HG02973 (cell line): ENCODE results near the gene MYO7A.

ENCODE experiments used
- ATAC-seq: cut with Tn5 transposase; IDR thresholded peaks from one replicate; pipeline ENCODE4 v1.9.1; 2021; ENCODE audit warnings: moderate library complexity; ENCODE audit not compliant: unreplicated experiment

Gene MYO7A

DNA sequence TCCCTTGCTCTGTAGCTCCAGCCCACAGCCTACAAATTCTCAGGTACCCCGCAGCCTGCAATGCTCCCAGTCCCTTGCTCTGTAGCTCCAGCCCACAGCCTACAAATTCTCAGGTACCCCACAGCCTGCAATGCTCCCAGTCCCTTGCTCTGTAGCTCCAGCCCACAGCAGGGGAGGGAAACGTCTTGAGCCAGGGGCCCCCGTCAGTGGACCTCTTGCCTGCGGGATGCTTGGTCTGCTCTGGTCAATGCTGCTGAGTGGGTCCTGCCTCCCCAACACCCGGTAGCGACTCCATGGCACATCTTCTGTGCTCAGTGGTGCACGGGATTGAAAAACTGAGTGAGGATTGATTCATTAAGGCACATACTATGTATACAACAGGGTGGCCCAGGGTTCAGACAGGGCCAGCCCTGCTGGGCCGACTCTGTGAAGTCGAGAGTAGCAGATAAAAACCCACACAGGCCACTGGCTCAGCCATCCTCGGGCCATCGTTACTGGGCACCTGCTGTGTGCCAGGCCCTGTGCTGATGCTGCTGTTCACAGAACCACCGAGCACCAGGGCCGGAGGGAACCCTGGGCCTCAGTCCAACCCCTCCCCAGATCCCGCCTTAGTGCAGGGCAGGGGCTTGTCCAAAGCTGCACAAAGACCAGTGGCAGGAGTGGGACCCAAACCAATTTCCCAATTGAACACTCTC, 69.7 kb downstream of the MYO7A start:
- ATAC-seq, result no peak

DNA sequence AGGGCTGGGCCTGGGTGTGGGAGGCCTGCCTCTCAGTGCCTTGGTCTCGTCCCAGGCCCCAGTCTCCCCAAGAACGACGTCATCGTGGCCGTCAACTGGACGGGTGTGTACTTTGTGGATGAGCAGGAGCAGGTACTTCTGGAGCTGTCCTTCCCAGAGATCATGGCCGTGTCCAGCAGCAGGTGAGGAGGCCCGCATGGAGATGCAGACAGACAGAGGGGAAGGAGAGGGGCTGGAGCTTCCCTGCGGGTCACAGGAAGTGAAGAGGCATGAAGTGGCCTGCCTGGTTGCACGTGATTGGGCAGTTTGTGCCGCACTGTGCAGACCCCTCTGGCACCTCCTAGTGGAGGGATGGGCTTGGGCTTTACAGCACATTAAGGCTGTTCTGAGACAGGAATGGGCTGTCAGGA, 70.4 kb downstream of the MYO7A start:
- ATAC-seq, result no peak

DNA sequence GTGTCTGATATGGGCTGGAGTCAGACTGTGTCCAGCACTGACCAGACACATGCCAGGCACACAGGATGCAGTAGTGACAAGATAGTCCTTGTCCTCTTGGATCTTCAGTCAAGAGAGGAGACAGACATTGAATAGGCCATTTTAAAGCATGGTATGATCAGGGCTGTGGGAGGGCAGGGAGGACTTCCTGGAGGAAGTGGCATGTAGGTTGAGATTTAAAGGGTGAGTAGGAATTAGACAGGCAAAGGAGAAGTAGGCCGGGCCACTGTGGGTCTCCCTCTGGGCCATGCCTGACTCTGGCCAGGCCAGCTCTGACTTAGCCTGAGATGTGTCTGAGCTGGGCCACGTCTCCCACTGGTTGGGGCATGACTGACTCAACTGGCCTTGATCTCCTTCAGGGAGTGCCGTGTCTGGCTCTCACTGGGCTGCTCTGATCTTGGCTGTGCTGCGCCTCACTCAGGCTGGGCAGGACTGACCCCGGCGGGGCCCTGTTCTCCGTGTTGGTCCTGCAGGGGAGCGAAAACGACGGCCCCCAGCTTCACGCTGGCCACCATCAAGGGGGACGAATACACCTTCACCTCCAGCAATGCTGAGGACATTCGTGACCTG, 71.2 kb downstream of the MYO7A start:
- ATAC-seq, result no peak

DNA sequence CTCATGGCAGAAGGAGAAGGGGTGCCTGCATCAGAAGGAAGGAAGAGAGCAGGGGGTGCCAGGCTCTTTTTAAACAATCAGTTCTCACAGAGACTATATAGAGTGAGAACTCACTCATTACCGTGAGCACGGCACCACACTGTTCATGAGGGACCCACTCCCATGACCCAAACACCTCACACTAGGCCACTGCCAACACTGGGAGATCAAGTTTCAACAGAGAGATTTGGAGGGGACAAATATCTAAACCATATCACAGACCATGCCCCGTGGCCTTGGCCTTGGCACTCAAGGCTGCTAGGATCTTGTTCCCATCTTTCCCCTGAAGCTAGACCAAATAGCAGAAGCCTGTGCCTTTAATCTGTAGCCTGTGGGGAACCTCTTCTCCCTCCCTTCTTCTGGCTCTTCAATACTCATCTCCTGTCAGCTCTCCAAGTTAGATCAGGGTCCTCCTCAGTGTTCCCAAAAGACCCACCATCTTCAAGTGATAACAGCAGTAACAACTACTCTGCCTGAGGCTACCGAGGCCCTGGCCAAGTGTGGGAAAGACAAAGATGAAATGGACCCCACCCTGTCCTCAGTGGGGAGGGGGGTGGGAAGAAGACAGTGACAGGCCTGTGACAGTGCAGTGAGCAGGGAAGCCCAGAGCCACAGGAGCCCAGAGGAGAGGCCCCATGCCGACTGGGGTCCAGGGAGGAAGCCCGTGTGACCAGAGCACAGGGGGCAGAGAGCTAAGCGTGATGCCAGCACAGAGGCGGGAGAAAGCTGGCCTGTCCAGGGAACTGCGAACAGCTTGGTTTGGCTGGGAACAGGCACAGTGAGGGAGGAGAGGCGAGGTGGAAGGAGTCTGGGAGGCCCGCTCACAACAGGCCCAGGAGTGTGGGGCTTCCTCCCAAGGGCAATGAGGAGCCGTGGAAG, 72.6 kb downstream of the MYO7A start:
- no peak for ATAC-seq

DNA sequence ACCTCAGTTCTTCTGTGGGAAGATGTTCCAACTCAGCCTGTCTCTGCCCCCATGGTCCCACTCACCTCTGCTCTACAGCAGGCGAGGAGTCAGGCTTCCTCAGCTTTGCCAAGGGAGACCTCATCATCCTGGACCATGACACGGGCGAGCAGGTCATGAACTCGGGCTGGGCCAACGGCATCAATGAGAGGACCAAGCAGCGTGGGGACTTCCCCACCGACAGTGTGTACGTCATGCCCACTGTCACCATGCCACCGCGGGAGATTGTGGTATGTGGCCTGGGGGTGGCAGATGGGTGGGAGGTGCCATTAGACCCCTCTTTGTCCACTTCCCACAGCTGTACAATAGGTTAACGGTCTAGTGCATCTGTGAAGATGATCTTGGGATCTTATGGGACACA, 73.3 kb downstream of the MYO7A start:
- ATAC-seq, result no peak

DNA sequence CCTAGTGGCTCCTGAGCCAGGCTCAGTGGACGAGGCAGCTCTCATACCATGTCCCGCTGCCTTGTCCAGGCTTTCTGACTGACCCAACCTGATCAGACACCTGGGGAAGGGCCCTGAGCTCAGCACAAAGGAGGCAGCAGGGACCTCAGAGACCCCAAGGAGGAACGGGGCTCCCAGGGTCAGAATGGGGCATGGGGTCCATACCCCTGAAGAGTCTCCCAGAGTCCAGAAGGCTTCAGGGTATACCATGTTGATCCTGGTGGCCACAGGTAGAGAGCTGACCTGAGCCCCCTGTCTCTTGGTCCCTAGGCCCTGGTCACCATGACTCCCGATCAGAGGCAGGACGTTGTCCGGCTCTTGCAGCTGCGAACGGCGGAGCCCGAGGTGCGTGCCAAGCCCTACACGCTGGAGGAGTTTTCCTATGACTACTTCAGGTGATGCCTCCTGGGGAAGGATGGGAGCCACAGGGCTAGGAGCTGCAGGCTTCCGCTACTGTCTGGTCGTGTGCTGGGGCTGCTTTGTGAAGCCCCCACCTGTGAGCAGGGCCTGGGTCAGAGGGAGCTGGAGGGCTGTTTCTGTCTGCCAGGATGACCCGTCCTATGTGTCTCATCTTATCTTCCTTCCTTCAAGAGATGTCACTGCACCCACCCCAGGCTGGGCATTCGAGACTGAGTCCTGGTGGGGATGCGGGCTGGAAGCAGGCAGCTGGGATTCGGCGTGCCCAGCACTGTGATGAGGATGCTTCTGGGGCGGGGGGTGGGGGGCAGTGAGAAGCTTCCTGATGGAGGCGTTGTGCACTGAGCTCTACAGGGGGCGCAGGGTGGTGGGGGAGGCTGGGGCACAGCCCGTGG, 74.2 kb downstream of the MYO7A start:
- ATAC-seq, result no peak

DNA sequence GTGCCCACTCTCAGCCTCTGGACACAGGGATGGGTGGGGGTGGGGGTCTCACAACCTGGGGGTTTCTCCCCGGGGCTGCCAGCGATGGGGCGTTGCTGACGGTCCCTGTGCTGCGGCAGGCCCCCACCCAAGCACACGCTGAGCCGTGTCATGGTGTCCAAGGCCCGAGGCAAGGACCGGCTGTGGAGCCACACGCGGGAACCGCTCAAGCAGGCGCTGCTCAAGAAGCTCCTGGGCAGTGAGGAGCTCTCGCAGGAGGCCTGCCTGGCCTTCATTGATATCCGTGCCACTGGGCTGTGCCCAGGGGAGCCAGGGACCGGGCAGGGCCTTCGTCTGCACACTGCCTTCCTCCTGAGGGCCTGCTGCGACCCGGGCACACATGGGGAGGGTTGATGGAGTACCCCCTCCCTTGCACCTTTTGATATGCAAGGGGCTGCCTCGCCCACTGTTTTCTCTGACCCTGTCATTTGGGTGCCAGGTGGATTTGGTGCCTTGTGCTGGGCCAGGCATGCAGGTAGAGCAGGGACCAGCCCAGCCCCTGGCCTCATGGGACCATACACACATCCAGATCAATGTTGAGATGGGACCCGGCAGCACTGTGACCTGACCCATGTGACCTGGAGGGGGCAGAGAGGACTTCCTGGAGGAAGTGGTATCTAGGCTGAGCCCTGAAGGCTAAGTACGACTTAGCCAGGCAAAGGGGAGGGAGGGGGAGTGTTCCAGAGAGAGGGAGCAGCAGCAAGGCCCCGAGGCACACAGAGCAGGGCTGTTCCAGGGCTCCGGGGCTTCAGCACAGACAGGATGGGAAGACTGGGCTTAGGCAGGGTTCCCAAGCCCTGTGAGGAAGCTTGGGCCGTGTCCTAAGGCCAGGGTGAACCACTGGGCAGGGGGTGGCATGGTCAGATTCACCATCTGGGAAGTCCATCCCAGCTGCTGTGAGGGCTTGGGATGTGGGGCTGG, 75.2 kb downstream of the MYO7A start:
- no peak for ATAC-seq

DNA sequence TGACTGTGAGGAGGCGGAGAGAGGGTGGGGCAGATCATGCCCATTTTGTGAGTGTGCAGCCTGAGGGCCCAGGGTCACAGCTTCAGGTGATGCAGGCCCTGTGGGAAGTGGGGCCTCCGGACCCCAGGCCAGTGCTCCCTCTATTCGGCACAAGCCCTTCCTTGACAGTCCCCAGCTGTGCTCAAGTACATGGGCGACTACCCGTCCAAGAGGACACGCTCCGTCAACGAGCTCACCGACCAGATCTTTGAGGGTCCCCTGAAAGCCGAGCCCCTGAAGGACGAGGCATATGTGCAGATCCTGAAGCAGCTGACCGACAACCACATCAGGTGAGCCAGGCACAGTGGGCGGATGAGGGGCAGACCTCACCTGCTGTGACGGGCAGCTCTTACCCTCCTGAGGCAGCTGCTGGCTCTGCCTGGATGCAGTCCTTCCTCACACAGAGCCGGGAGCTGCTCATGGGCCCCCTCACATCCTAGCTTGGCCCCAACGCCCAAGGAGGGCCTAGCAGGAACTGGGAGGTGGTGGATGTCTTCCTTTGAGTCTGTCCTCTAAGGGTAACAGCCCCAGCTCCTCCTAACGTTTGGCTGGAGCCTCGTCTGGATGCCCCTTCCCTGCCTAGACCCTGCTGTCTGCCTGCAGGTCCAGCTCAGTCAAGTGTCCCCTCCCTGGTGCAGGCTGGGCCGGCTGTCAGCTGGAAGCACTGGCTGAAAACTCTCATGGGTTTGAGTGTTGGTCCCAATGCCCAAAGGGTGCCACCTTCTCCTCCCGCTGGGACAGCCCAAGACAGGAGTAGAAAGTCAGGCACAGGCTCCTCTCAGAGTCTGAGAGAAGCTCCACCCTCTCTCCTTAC, 76.1 kb downstream of the MYO7A start:
- no peak for ATAC-seq

DNA sequence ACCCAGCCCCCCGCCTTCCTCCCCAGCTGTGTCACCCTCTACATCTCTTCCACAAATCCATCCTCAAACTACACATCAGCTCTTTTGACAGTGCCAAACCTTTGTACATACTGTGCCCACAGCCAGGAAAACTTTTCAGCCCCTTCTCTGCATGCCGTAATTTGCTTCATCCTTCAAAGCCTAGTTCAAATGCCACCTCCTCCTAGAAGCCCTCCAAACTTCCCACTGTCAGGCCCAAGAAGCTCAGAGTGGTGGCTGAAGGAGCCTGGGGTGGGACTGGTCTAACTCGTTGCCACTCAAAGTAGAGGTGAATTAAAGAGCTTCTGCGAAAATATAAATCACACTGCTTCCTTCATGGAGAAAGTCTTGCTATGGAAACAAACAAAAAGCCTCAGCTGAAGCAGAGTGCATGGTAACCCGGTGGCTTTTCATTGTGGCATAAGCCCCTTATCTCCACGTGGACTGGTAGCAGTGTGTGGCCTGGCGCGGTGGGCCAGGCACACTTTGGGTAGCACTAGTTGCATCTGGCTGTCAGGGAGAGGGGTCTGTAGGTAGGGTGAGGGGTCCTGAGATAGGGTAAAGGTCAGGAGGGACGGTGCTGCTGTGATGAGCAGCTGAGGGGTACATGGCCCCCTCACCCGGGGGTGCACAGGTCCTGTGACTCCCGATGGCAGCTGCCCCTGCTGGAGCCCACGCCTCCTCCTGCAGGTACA, 76.9 kb downstream of the MYO7A start:
- no peak for ATAC-seq

DNA sequence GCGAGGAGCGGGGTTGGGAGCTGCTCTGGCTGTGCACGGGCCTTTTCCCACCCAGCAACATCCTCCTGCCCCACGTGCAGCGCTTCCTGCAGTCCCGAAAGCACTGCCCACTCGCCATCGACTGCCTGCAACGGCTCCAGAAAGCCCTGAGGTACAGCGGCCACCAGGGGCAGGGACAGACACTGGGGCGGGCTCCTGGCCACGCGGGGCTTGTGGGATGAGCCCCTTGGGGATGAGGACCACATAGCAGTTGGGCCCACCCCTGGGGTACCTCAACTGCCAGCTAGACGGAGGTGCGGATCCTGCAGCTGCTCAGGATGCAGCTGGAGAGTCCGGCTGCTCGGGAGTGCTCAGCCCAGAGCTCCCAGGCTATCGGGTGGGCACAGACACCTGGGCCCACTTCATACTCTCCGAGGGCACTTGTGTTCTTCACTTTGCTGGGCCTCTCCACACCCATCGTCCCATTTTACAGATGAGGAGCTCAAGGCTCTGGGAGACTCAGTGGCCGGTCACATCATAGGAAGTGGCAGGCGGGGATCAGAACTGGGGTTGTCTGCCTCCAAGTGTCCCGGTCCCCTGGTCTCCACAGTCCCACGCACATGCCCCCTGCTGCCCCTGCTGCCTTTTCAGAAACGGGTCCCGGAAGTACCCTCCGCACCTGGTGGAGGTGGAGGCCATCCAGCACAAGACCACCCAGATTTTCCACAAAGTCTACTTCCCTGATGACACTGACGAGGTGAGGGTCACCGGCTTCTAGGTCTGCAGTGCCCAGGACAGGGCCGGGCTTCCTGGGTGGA, 77.6 kb downstream of the MYO7A start:
- no peak for ATAC-seq

DNA sequence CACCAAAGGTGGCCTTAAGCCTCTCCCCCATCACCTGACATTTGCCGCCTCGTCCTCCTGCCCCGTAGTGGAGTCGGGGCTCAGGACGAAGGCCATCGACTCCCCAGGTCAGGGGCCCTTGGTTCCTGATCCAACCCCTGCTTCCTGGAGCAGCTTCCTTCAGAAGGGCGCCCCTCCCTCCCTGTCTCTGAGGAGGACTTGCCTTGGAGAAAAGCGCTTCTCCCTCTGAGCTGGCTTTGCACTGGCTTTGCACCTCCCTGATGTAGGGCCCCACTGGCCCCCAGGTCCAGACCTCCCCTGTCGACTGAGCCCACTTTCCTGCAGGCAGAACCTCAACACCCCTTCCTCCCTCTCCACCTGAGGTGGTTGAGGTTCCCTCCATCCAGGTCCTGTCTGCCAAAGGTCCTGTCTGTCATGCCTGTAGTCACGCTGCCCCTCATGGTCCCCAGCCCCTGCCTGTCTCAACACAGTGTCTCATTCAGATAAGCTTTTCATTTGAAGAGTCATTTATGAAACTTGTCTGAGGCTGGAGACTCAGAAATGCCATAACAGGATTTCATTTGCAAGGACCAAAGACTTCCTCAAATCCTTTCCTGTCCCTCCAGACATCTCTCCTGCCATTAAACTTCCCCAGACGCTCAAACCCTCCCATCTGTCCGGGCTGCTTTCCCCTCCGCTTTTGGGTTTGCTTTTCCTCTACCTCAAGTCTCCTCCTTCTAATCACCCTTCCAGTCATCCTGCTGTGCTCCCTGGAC, 78.4 kb downstream of the MYO7A start:
- no peak for ATAC-seq

DNA sequence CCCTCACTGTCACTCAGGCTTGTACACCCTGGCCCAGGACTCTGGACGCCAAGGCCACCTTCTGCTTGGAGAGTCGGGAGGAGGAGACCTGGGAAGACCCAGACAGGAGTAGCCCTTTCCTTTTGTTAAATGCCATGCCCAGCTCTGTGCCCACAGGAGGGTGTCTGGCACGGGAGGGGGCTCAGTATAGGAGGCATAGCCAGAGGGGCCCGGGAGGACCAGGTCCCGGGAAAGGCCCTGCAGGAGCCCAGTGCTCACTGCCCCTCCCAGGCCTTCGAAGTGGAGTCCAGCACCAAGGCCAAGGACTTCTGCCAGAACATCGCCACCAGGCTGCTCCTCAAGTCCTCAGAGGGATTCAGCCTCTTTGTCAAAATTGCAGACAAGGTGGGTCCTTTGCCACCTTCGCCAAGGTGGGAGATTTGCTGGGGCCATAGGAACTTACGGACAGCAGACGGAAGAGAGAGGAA, 79.0 kb downstream of the MYO7A start:
- ATAC-seq, result no peak

DNA sequence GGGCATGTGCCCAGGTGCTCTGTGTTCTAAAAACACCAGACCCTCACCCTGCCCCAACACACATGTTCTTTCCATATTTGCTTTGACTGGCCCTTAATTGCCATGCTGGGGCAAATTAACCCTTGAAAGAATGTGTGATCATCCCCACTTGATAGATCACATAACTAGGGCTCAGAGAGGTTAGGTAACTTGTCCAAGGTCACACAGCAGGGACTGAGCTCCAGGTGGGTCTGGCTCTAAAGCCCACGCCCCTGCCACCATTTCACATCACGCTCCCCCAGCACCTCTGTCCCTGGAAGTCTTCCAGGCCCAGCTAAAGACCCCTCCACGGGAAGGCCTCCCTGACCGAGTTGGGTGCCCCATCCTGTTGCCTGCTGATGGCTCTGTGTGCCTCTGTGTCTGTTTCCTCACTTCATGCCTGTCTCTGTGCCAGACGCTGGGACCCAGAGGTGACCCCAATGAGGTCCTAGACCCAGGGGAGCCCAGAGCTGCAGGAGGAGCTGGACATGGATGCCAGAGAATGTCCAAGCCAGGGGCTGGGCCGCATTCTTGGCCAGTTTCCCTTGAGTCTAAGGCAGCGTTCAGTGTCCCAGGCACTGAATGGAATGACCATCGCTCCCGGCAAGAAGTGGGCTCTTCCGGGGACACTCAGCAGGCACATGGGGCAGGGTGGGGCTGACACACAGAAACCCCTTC, 79.7 kb downstream of the MYO7A start:
- no peak for ATAC-seq

DNA sequence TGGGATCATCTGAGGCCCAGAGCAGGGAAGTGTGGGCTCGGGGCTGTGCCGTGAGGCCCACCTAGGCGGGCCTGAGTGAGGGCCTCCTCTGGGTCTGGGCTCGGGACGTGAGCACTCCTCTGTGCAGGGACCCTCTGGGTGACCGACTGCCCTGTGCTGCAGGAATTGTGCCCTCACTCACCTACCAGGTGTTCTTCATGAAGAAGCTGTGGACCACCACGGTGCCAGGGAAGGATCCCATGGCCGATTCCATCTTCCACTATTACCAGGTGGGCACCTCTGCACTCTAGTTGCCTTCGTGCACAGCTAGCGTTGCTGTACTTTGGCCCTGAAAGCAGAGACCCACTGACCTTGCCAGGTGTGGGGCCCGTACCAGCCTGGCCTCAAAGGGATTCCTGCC, 80.5 kb downstream of the MYO7A start:
- no peak for ATAC-seq

DNA sequence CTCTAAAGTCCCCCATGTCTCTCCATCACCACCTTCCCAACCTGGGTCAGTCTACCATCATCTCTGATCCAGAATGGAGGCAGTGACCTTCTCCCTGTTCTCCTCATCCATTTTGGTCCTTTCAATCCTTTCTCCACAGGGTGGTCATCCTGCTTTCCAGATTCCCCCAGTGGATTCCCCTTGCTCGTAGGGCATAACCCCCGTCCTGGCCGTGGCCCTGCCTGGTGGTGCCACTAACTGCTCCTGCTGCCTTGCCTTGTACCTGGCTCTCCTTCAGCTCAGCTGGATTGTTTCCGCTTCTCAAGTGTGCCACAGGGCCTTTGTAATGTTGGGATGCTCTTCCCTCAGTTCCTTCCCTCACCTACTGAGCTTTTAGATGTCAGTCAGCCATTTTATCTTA, 81.6 kb downstream of the MYO7A start:
- ATAC-seq, result no peak

DNA sequence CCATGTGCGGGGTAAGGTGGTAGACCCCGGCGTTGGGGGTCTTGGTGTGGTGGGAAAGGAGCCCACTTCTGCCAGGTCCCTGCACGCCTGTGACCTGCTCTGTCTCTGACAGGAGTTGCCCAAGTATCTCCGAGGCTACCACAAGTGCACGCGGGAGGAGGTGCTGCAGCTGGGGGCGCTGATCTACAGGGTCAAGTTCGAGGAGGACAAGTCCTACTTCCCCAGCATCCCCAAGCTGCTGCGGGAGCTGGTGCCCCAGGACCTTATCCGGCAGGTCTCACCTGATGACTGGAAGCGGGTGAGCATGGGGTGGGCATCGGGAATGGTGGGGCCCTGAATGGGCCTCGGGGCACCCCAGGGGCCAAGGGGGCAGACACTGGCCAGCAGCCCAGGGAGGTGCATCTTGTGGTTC, 83.0 kb downstream of the MYO7A start:
- ATAC-seq, result no peak
